Stimulated activated CD4-positive, alpha-beta T cell treated with anti-CD3 and anti-CD28 coated beads, Interleukin-4, amount 100 ng/mL, for 24 hours (primary cell): Measurements from ENCODE around the gene ABHD5.

Experiments used
- DNase-seq: peaks from one replicate; pipeline ENCODE4 v3.0.0-alpha.2; 2020

Gene ABHD5

GRCh38 chr3:43759297-43759782 lies 68.6 kb downstream of the ABHD5 start:
- no peak for DNase-seq

GRCh38 chr3:43759938-43760337 lies 69.2 kb downstream of the ABHD5 start:
- no peak for DNase-seq

- DNase-seq = no peak
These were observed 70.2 kb downstream of the ABHD5 start for GRCh38 chr3:43760938-43761337.

GRCh38 chr3:43762451-43762850 lies 71.7 kb downstream of the ABHD5 start:
- DNase-seq = no peak

DNA sequence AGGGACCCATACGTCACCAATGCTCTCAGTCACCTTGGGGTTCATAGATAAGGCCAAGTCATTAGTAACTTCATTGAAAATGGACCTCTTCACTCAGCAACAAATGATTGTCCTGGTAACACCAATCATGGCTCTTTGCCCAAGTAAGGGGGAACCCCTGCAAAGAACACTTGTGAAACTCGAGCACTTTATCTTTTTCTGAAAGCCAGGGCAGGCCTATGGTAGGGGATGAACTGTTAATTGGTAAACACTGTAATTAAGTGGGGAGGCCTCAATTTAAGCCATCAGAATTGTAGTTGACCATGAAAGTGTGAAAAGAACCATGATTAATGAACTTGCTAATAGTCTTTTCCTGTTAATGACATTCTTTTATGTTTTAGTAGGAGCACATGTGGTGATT lies 73.3 kb downstream of the ABHD5 start:
- DNase-seq = no peak

GRCh38 chr3:43764471-43764870 lies 73.7 kb downstream of the ABHD5 start:
- DNase-seq = no peak

GRCh38 chr3:43765521-43765971 lies 74.8 kb downstream of the ABHD5 start:
- DNase-seq = no peak

DNA sequence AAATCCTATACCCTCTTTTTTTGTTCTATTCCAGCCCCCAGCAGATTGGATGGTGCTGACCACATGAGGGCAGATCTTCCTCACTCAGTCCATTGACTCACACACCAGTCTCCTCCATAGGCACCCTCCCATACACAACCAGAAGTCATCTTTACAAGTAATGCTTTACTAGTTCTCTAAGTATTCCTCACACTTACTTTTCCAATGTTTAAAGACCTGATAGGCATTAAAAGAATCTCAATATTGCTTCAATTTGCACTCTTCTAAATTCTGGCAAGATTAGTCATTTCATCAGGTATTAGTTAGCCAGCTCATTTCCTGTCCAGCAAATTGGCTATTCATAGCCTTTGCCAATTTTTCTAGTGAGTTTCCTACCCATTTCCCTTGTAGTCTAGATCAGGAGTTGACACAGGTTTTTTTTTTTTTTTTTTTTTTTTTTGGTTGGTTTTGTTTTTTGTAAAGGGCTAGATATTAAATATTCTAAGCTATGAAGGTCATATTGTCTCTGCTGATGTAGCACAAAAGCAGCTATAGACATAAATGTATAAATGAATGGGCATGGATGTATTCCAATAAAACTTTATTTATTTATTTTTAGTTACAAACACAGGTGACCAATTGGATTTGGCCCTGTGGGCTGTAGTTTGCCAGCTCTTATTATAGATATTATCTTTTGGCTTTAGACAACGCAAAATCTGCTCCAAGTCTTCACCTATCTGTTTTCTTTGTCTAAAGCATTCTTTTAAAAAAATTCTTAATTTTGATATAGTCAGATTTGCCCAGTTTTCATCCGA lies 76.1 kb downstream of the ABHD5 start:
- no peak for DNase-seq

DNA sequence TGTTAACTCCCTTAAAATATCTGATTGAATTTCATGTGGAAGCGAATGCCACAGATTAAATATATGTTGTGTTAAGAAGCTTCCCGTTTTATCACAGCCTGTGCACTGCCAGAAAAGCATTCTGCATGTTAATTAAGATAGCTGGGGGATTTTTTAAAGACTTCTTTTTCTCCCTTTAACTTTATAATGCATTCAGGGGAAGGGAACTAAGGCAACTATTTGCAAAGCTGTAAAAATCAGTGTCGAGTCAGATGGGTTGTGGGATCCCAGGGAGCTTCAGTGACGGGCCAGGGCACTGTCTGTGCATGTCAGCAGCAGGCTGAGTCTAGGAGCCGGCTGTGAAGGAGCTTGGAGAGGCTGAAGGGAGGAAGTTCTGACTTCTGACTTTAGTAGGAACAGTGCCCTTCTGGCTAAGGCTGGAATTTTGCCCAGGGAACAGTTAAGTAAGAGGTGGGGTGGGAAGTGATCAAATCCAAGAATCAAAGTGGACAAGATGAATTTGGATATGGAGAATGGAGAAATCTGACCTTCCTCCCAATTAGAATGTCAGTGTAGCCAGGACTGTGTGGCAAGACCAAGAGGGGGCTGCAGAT lies 77.7 kb downstream of the ABHD5 start:
- DNase-seq = no peak

- peak; percentile 76 for DNase-seq
These were observed 78.6 kb downstream of the ABHD5 start for GRCh38 chr3:43769097-43769884.

DNA sequence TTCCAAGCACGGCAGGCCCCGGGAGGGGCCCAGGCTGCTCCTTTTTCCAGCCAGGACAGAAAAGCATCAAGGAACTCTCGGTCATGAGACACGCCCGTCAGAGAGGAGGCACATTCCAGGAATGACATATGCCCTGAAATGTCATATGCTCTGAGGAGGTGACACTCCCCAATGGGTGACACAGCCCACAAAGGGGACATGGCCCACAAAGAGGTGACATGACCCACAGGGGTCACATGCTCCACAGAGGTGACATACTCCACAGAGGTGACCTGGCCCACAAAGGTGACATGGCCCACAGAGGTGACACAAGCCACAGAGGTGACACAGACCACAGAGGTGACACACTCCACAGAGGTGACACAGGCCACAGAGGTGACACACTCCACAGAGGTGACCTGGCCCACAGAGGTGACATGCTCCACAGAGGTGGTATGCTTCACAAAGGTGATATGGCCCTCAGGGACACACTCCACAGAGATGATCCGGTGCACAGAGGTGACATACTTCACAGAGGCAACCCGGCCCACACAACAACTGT lies 79.2 kb downstream of the ABHD5 start:
- peak; percentile 28 for DNase-seq

- DNase-seq = peak; percentile 59
These were observed 79.8 kb downstream of the ABHD5 start for GRCh38 chr3:43770426-43771103.

DNA sequence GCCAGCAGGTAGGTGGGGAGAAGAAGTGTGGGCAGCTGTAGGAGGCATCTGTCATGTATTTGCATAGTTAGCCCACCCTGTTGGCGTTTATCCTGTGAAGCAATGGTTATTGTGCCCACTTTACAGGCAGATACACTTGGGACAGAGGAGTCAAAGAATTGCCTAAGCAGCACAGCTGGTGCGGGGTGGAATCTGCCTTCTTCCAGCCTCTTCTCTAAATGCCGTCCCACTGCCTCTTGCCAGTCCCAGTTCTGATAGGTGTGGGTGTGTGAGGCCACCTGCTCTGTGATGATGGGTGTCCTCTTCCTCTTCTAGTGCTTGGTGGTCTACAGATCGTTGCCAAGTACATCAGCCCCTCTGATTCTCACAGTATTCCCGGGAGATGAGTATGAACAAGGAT lies 80.9 kb downstream of the ABHD5 start:
- no peak for DNase-seq

DNA sequence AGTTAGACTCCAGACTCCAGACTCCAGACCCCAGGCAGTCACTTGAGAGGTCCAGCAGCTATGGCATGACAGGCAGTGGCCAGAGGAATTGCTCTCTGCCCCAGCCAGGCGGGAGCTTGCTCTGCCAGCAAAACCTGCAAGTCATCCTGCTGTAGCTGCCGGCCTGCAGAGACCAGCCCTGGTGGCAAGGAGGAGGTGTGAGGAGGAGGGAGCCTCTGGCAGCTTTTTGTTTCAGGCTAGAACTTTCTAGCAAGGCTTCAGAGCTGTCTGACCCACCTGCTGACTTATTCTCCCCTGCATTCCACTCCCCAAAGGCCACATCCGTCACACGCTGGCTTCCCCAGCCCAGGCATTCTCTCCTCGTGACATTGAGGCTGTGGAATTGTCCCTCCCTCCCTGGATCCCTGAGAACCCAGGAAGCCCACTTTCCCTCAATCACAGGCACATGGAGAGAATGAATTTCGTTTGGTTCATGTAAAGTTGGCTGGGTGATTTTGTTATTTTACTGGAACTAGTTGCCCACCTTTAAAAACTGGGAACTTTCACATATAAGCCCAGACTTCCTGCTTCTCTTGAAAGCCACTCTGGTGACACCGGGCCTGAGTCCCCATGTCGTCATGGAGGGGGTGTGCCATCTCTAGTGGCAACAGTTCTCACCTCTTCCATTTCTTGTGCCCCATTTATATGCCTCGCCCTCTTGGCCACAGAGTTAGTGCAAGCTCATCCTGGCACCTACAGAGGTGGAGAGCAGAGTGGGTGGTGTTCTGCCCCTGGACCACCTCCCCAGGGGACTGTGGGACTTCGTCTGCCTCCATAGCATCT lies 82.7 kb downstream of the ABHD5 start:
- DNase-seq = peak; percentile 7

GRCh38 chr3:43774799-43775198 lies 84.1 kb downstream of the ABHD5 start:
- DNase-seq = no peak

GRCh38 chr3:43776101-43776500 lies 85.4 kb downstream of the ABHD5 start:
- no peak for DNase-seq

DNA sequence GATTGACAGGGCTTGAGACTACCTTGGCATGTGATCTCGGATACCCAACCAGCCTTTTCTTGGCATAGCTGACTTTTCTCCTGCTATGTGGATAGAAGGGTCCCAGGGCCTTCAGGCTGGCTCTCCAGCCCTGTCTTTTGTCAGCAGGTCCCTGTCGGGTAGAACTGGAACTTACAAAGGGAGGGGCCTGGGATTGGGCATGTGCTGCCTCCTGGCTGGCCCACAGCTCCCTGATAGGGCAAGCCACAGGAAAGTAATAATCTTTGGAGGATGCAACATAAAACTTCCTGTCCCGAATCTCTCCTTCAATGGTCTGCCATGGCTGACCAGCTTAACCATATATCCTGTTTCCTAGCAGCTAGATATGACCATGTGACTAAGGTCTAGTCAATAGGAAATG lies 89.1 kb downstream of the ABHD5 start:
- DNase-seq = no peak

GRCh38 chr3:43782541-43782940 lies 91.8 kb downstream of the ABHD5 start:
- no peak for DNase-seq
